Activated CD4-positive, alpha-beta memory T cell treated with anti-CD3 and anti-CD28 coated beads for 36 hours (primary cell): Measurements from ENCODE around the gene ADCY7. TPM values are rescaled to one million over a fixed set of nuclear protein-coding genes. Genes with fewer than 3 reads are reported as not detected.
A peak's percentile ranks its signal among the peaks of the same experiment; 100 is the strongest.

Experiments
- CTCF ChIA-PET: fragments of 350-600 bp; sonication (Branson Sonifier 250); formaldehyde crosslinking; loops from one replicate; lab custom pipeline; 2021; ENCODE audit warnings: antibody characterized with exemption, inconsistent platforms; lab: Charles Lee
- POLR2A ChIA-PET: fragments of 350-600 bp; sonication (Branson Sonifier 250); formaldehyde crosslinking; loops from one replicate; lab custom pipeline; 2021; ENCODE audit warnings: antibody characterized with exemption; lab: Charles Lee
- DNase-seq: peaks from one replicate; pipeline ENCODE4 v3.0.0-alpha.2; 2020
- H3K27ac Mint-ChIP-seq: one replicate; pipeline ENCODE4 v1.8.0; 2021; ENCODE audit warnings: mixed read lengths
- H3K27me3 Mint-ChIP-seq: one replicate; pipeline ENCODE4 v1.8.0; 2021; ENCODE audit warnings: mixed read lengths
- H3K36me3 Mint-ChIP-seq: one replicate; pipeline ENCODE4 v1.8.0; 2021; ENCODE audit warnings: mixed read lengths
- H3K4me1 Mint-ChIP-seq: one replicate; pipeline ENCODE4 v1.8.0; 2021; ENCODE audit warnings: low read depth, mixed read lengths
- H3K4me3 Mint-ChIP-seq: one replicate; pipeline ENCODE4 v1.8.0; 2021; ENCODE audit warnings: mild to moderate bottlenecking, mixed read lengths
- H3K9me3 Mint-ChIP-seq: one replicate; pipeline ENCODE4 v1.8.0; 2021; ENCODE audit warnings: mixed read lengths
- intact Hi-C: fragments of 100-400 bp; cut with micrococcal nuclease; formaldehyde crosslinking; loops from one replicate; pipeline ENCODE4 v1.15.1; 2023
- total RNA-seq, 2 experiments: library from RNA; stranded (reverse); gene quantifications; one replicate each; pipeline ENCODE4 v1.2.3, GENCODE V29; 2021

The ADCY7 gene
- total RNA-seq, 2 experiments from 2014 or later = 100.0 to 107 TPM

DNA sequence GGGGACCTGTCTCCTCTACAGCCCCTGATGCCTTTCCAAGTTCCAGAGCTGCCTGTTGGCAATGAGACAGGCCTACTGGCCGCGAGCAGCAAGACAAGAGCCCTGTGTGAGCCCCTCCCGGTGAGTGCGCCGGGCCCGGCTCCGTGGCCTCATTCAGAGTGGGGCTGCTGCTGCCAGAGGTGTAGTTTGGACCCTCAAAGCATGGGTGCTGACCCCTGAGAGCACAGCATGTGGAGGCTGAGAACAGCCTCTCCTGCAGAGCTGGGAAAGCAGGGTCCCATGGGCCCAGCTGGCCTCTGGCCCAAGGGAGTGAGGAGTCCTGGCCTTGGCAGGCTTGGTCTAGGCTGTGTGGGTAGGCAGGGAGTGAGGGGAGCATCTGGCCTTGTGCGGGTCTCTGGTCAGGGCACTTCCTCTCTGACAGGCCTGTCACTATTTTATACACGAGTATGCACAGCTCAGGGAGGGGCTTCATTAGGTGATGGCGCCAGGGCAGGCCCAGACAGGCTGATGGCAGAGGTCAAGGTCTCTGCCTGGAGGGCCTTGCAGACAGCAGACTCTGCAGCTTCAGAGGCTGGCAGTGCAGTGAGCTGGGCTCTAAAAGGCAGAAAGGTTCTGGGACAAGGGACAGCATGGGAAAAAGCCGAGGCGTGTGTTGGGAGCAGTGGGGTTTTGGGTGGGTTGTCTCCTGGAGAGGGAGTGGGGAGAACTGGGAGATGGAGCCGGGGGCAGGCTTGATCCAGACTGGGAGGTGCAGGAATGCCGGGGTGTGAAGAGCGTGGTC, 43.4 kb downstream of the ADCY7 start:
- intact Hi-C loops = no loop called here
- H3K27ac Mint-ChIP-seq = peak overlapping the region; percentile 62
- H3K27me3 Mint-ChIP-seq = no peaks in the 10 kb centered on the region
- DNase-seq = peak; percentile 9
- ChIA-PET POLR2A (no interaction called here), CTCF (interaction anchor here (0.9 to 1.8 kb wide), 3 partner anchors 17 to 284 kb away, joined by 3 to 5 read pairs (median 4); partner anchors contain the start of gene CNEP1R1)
- H3K36me3 Mint-ChIP-seq = peaks cover 33% of the 10 kb centered on the region
- no peak overlapping the region for H3K4me3 Mint-ChIP-seq
- peaks cover 13% of the 10 kb centered on the region for H3K4me1 Mint-ChIP-seq
- no peaks in the 10 kb centered on the region for H3K9me3 Mint-ChIP-seq

GRCh38 chr16:50310308-50311133, 44.2 kb downstream of the ADCY7 start:
- Mint-ChIP-seq H3K36me3 (peaks cover 34% of the 10 kb centered on the region), H3K4me3 (no peak overlapping the region), H3K27ac (peak overlapping the region; percentile 40), H3K27me3 (no peaks in the 10 kb centered on the region), H3K9me3 (no peaks in the 10 kb centered on the region), H3K4me1 (peaks cover 16% of the 10 kb centered on the region)
- intact Hi-C loops = no loop called here
- ChIA-PET POLR2A (no interaction called here), CTCF (interaction anchor here (0.9 to 1.8 kb wide), 3 partner anchors 16 to 285 kb away, joined by 3 to 5 read pairs (median 4); partner anchors contain the start of gene CNEP1R1)
- DNase-seq = no peak

DNA sequence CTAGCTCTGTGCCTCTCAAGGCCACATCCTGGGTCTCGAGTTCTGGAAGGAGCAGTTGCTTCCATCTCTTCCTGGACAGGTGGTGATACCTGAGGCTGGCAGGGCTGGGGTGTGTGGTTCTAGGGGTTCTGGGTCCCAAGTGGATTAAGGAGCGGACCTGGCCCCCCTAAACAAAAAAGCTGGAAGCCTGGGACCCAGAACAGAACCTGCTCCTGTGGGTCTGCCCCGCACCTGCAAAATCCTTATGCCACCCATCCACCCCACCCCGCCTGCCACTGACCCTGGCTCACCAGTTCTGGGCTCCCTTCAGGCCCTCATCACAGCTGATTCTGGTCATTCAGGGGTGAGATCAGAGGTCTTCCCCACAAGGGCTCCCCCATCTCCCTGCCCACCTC, 44.8 kb downstream of the ADCY7 start:
- intact Hi-C loops = no loop called here
- Mint-ChIP-seq H3K36me3 (peaks cover 39% of the 10 kb centered on the region), H3K27ac (no peak overlapping the region), H3K4me1 (peaks cover 16% of the 10 kb centered on the region), H3K27me3 (no peaks in the 10 kb centered on the region), H3K4me3 (no peak overlapping the region), H3K9me3 (no peaks in the 10 kb centered on the region)
- DNase-seq = peak; percentile 8
- ChIA-PET CTCF (no interaction called here), POLR2A (no interaction called here)

DNA sequence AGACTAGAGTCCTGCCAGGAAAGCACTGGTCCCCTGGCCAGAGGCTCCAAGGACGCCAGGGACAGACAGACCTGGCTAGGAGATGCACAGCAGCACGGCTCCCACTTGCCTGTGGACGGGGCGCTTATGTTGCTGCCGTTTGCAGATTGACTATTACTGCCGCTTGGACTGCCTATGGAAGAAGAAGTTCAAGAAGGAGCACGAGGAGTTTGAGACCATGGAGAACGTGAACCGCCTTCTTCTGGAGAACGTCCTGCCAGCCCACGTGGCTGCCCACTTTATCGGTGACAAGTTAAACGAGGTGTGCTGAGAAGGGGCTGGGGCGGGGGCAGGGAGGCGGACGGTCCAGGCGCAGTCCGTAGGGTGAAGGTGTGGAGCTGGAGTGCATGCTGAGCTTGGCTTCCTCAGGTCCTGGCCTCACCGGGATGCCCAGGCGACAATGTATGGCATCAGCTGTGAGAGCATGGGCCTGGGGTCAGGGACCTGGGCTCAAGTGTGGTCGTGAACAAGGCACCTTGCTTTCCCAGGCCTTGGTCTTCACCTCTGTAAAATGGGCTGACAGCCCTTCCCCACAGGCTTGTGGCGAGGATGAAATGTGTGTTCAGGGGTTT, 45.6 kb downstream of the ADCY7 start:
- H3K4me3 Mint-ChIP-seq = no peak overlapping the region
- H3K27ac Mint-ChIP-seq = peak overlapping the region; percentile 58
- peaks cover 21% of the 10 kb centered on the region for H3K4me1 Mint-ChIP-seq
- DNase-seq = peak; percentile 8
- H3K36me3 Mint-ChIP-seq = peaks cover 45% of the 10 kb centered on the region
- ChIA-PET POLR2A (no interaction called here), CTCF (no interaction called here)
- no peaks in the 10 kb centered on the region for H3K9me3 Mint-ChIP-seq
- H3K27me3 Mint-ChIP-seq = no peaks in the 10 kb centered on the region
- intact Hi-C loops = no loop called here

GRCh38 chr16:50313596-50314478, 47.5 kb downstream of the ADCY7 start:
- peaks cover 54% of the 10 kb centered on the region for H3K36me3 Mint-ChIP-seq
- no peak overlapping the region for H3K4me3 Mint-ChIP-seq
- no peaks in the 10 kb centered on the region for H3K27me3 Mint-ChIP-seq
- peaks cover 26% of the 10 kb centered on the region for H3K4me1 Mint-ChIP-seq
- no peaks in the 10 kb centered on the region for H3K9me3 Mint-ChIP-seq
- intact Hi-C loops = no loop called here
- peak; percentile 66 for DNase-seq
- CTCF ChIA-PET = interaction anchor here (0.6 to 4.7 kb wide), 7 partner anchors 13 to 492 kb away, joined by 3 to 27 read pairs (median 4); no protein-coding TSS in a partner anchor
- peak overlapping the region; percentile 78 for H3K27ac Mint-ChIP-seq
- POLR2A ChIA-PET = interaction anchor here (0.7 to 1.4 kb wide), 3 partner anchors 10 to 33 kb away, joined by 3 read pairs; no protein-coding TSS in a partner anchor

DNA sequence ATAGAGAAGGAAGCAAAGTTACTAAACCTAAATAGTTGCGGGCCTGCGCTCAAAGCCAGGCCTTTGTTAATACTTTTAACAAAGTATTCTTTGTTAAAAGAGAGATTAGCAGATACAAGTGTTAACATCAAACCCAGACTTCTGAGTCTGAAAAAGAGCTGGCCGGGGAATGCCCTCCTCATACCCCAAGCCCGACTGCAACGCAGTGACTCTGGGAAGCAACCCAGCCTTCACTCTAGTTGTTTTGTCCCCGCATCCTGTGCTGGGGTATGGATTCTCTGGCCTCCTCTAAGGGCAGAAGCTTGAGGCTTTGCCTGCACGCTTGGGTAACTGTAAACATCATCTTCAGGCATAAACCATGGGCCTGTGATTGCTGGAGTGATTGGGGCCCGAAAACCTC, 48.3 kb downstream of the ADCY7 start:
- Mint-ChIP-seq H3K27ac (peak overlapping the region; percentile 78), H3K4me1 (peaks cover 28% of the 10 kb centered on the region), H3K36me3 (peaks cover 55% of the 10 kb centered on the region), H3K27me3 (no peaks in the 10 kb centered on the region), H3K9me3 (no peaks in the 10 kb centered on the region), H3K4me3 (no peak overlapping the region)
- intact Hi-C loops = no loop called here
- POLR2A ChIA-PET = interaction anchor here (1.3 kb wide), 1 partner anchor 13 kb away, joined by 3 read pairs; no protein-coding TSS in a partner anchor
- no peak for DNase-seq
- CTCF ChIA-PET = interaction anchor here (2.2 to 4.7 kb wide), 2 partner anchors 12 to 491 kb away, joined by 8 to 27 read pairs; no protein-coding TSS in a partner anchor

GRCh38 chr16:50315346-50315997, 49.1 kb downstream of the ADCY7 start:
- ChIA-PET POLR2A (interaction anchor here (0.6 to 1.3 kb wide), 2 partner anchors 12 to 14 kb away, joined by 3 read pairs; no protein-coding TSS in a partner anchor), CTCF (interaction anchor here (2.0 to 4.7 kb wide), 3 partner anchors 11 to 491 kb away, joined by 5 to 27 read pairs (median 8); no protein-coding TSS in a partner anchor)
- Mint-ChIP-seq H3K27me3 (no peaks in the 10 kb centered on the region), H3K9me3 (no peaks in the 10 kb centered on the region), H3K4me3 (no peak overlapping the region), H3K36me3 (peaks cover 62% of the 10 kb centered on the region), H3K4me1 (peaks cover 28% of the 10 kb centered on the region), H3K27ac (peak overlapping the region; percentile 78)
- intact Hi-C loops = no loop called here
- DNase-seq = peak; percentile 8

- H3K9me3 Mint-ChIP-seq = no peaks in the 10 kb centered on the region
- intact Hi-C loops = no loop called here
- DNase-seq = peak; percentile 10
- H3K4me1 Mint-ChIP-seq = peaks cover 28% of the 10 kb centered on the region
- ChIA-PET POLR2A (interaction anchor here (0.6 kb wide), 1 partner anchor 15 kb away, joined by 3 read pairs; no protein-coding TSS in a partner anchor), CTCF (interaction anchor here (2.0 to 4.7 kb wide), 2 partner anchors 10 to 39 kb away, joined by 5 to 27 read pairs; no protein-coding TSS in a partner anchor)
- H3K27me3 Mint-ChIP-seq = no peaks in the 10 kb centered on the region
- no peak overlapping the region for H3K4me3 Mint-ChIP-seq
- H3K27ac Mint-ChIP-seq = peak overlapping the region; percentile 54
- H3K36me3 Mint-ChIP-seq = peaks cover 69% of the 10 kb centered on the region
Observed at GRCh38 chr16:50316102-50316847, 49.9 kb downstream of the ADCY7 start.

DNA sequence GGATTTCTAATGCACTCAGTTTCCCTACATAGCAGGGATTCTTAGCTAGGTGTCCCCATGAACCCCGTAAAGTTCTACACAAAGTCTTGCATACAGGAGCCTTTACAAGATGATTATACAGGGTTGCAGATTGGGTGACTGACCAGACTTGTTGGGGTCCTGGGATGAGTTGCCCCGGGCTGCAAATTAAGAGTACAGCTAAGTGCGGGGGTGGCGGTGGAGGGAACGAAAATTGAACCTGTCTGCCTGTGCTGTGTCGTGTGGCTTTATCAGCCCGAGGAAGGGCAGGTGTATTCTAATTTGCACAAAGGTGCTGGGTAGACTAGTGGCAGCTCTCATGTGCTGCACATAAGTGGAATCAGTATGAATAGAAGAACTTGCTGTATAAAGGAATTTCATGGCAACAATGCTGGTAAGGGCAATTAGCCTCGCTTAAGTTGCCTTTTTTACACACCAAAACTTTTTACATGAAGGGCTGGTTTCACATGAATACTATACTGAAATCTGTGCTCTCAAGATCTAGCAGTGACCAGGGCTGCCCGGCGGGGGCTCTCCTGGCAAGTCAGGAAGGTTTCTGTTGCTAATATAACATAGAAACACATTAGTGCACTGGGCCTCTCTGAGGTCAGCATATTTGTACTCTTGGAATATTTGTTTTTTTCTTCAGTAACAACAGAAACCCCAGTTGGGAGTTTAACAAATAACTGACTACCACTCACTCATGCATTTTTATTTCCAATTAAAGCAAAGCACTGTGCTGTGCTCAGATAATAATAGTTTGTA, 50.7 kb downstream of the ADCY7 start:
- peak overlapping the region; percentile 54 for H3K27ac Mint-ChIP-seq
- peaks cover 27% of the 10 kb centered on the region for H3K4me1 Mint-ChIP-seq
- no peaks in the 10 kb centered on the region for H3K9me3 Mint-ChIP-seq
- CTCF ChIA-PET = interaction anchor here (1.4 to 4.7 kb wide), 3 partner anchors 9 to 38 kb away, joined by 4 to 27 read pairs (median 5); no protein-coding TSS in a partner anchor
- POLR2A ChIA-PET = no interaction called here
- H3K4me3 Mint-ChIP-seq = no peak overlapping the region
- no peaks in the 10 kb centered on the region for H3K27me3 Mint-ChIP-seq
- H3K36me3 Mint-ChIP-seq = peaks cover 70% of the 10 kb centered on the region
- intact Hi-C loops = no loop called here
- peak; percentile 10 for DNase-seq
